NCI-H1048 (cell line): ENCODE measurements around the gene OBP2A.
A peak's percentile ranks its signal among the peaks of the same experiment; 100 is the strongest.
"Not testable (repeated sequence)": the region's sequence is repeated elsewhere in the genome, so short reads cannot be mapped to it uniquely, and the experiment has no call there.

Experiments
- DNase-seq: peaks from one replicate; lab custom pipeline; 2025; lab: John Stamatoyannopoulos, UW

The OBP2A gene

GRCh38 chr9:135545646-135546176 is at the start of gene OBP2A:
OBP2A (plus strand) TSS chr9:135546126; CDS start chr9:135546181, 55 bp downstream.
- DNase-seq = not testable (repeated sequence)

GRCh38 chr9:135498381-135499126 is 47.4 kb upstream of the OBP2A start:
- DNase-seq = no peak

DNA sequence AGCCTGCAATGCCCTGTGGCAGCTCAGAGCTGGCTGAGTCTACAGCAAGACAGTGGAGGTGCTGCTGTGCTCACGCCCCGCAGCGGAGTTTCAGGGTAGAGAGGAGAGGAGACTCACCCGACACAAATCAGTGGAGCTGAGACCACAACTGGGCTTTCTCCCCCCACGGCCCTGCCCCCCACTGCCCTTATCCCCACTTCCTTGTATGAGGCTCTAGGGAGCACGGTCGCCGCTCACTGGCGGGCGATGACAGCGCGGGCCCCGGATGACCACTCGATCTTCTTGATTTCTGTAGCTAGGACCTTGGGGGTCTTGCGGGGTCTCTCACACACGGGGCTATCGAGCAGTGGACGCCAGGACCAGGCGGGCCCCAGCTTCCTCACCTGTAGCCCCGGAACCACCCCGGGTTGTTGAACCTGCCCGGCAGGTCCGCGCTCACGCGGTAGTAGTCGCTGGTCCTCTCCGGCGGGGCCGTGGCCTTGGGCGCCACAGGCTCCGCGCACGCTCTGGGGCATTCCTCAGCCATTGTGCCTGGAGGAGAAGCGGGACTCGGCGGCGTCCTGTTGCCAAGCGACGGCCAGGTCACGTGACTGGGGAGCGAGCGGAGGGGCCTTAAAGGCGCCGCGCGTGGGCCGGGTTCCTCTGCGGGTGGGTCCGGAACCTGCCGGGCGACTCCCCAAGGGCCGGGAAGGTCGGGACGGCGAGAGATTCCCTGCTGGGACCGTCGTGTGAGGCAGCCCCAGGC is 46.4 kb upstream of the OBP2A start:
- DNase-seq = peak; percentile 3

GRCh38 chr9:135500071-135500524 is 45.8 kb upstream of the OBP2A start:
- DNase-seq = no peak

- DNase-seq = peak; percentile 81
Measured at GRCh38 chr9:135500525-135501260, 45.2 kb upstream of the OBP2A start, which contains the start of gene MRPS2. MRPS2 (plus strand) TSS chr9:135500682; CDS start chr9:135500711, 29 bp downstream.

DNA sequence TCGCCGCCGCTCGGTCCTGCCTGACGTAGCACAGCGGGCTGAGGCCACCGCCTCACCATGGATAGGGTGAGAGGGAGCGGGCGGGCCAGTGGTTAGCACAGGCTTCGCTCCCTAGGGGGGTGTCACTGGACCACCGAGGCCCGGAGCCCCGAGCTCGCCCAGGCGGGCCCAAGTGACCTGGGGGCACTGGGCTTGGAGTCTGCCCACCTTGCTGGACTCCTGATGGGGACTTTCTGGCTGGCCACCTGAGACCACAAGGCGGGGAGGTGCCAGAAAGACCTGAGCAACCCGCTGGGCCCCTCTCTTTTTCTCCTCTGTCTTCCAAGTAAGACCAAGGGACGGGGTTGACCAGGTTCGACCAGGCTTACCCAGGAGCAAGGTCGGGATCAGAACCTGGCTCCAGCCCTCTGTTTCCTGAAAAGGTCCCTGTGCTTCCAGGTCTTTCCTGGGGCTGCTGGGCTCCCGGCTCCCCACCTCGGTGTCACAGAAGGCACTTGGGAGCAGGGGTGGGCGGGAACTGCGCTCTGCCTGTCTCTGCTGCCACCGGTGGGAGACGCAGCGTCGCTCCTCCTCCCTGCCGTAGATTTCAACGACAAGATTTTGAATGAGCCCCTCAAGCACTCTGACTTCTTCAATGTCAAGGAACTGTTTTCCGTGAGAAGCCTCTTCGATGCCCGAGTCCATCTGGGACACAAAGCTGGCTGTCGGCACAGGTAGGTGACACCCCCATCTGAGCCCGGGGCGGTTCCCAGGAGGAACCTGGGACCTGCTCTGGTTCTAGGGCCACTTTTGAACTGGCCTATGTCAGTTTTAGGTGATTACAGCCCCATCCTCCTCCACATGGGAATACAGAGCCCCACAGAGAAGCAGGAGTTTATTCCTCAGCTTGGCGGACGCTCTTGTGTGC is 44.4 kb upstream of the OBP2A start:
- no peak for DNase-seq

DNA sequence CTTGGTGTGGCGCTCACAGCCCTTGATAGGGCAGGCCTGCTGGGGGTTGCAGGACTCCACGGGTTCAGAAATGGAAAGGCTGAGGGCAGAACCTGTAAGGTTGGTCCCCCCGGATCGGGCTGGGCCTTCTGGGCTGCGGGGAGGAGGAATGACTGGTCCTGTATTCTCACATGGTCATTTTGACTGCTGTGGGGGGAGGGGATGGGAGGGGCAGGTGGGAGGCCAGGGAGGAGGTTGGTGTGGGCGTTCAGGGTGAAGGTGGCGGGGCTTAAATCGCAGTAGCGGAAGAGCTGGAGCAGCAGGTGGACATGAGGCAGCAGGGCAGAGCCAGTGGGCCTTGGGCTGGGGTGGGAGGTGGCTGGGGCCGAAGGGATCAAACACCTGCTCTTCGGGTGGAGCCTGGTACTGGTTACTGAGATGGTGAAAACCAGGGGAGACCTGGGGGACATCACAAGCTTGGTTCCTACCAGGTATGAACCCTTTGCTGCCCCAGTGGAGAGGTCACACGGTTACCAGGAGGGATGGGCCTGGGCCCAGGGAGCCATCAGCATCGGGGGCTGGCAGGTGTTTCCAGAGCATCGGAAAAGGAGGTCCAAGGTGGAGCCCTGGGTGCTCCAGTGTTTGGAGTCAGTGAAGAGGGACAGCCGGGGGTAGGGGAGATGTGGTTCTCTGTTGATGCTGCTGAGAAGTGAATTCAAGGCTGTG is 43.6 kb upstream of the OBP2A start:
- no peak for DNase-seq

DNA sequence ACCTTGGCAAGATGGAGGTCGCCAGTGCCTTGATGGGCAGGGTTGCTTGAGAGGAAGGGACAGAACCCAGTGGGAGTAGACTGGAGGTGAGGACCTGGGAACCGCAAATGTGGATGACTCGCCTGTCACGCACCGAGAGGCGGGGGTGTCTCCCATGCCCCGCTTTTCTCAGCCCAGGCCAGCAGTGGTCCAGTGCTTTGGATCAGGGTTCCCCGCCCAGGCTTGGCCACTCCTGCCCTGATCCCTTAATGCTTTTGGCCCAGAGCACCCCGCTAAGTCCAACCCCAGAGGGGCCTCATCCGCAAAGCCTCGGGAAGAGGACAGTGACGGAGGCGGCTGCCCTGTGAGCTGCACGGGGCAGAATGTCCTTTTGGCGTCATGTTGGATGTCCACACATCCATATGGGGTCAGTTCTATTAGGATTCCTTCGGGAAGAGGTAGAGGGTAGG is 43.0 kb upstream of the OBP2A start:
- no peak for DNase-seq

DNA sequence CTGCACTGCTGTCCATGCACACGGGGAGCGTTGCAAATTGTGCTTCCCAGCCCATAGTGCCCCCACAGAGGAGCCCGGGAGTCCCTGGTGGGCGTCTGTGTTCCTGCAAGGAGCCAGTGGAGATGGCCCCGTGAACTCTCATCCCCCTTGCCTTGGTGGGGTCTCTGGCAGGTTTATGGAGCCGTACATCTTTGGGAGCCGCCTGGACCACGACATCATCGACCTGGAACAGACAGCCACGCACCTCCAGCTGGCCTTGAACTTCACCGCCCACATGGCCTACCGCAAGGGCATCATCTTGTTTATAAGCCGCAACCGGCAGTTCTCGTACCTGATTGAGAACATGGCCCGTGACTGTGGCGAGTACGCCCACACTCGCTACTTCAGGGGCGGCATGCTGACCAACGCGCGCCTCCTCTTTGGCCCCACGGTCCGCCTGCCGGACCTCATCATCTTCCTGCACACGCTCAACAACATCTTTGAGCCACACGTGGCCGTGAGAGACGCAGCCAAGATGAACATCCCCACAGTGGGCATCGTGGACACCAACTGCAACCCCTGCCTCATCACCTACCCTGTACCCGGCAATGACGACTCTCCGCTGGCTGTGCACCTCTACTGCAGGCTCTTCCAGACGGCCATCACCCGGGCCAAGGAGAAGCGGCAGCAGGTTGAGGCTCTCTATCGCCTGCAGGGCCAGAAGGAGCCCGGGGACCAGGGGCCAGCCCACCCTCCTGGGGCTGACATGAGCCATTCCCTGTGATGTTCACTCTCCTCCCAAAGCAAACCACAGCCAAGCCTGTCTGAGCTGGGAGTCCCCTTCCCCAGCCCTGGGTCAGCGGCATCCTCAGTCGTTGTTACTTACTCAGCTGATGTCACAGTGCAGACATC is 42.3 kb upstream of the OBP2A start:
- no peak for DNase-seq

- no peak for DNase-seq
Measured at GRCh38 chr9:135504262-135505243, 41.4 kb upstream of the OBP2A start.

- no peak for DNase-seq
Measured at GRCh38 chr9:135505406-135506187, 40.3 kb upstream of the OBP2A start.

DNA sequence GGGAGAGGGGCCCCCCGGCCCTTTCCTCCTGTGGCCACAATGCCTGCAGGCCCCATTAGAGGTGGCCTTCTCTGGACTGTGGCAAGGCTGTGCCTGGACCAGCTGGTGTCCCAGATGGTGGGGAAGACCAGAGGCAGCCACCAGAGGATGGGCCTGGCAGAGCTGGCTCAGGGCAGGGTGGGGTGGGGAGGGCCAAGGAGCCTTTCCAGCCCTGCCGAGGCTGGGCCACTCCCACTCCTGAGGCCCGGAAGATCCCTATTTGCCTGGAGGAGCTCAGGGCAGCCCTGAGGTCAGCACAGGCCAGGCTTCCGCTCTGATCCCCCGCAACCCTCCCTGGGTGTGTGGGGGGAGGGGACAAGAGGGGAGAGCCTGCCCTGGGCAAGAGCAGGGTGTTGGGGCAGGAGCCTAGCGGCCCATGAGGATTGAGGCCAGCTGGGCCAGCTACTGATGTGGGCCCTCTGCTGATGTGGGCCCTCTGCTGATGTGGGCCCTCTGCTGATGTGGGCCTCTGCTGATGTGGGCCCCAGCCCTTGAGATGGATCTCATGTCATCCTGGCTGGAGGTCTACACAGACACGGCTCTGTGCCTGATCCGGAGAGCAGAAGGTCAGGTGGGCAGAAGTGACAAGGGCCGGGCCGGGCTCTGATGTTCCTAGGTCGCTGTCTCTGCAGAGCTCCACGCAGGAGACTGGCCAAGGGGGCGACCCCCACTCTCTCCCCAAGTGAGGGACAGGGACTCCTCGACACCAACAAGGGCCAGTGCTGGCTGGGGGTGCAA is 39.4 kb upstream of the OBP2A start:
- no peak for DNase-seq

DNA sequence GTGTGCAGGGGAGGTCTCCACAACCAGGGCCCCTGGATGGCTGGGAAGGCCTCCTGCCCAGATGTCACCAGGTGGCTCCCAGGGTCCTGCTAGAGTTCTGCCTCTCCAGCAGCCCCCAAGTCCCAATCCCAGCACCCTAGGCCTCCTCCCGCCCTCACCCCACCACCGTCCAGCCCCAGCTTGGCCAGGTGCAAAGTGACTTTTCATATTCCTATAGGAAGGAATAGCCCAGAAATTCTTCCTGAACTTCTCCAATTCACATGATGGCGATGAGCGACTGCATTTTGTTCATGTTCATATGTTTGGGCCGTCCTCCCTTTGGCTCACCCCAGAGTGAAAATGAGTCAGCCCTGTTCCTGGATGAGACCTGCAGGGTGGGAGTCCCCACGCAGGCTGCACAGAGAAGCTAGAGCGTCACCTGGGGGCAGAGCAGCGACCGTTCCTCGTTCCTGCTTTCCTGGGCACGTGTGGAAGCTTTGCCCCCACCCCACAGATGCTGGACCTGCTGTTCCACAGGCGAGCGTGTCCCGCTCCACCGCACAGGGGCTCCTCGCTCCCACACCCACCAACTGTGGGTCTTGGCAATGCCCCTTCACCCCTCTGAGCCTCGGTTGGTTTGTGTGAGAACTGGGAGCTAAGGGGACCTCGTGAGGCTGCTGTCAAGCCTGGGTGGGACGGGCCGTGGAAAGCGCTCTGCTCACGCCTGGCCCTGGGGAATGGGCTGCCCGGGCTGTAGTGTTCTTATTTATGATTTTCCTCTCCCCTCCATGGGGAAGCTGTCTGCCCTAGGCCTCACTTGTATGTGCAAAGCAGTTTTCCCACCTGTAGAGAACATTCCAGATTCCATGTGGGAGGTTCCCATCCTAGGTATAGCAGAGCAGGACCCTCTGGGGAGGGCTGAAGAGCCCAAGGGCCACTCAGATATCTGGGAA is 38.6 kb upstream of the OBP2A start:
- no peak for DNase-seq

DNA sequence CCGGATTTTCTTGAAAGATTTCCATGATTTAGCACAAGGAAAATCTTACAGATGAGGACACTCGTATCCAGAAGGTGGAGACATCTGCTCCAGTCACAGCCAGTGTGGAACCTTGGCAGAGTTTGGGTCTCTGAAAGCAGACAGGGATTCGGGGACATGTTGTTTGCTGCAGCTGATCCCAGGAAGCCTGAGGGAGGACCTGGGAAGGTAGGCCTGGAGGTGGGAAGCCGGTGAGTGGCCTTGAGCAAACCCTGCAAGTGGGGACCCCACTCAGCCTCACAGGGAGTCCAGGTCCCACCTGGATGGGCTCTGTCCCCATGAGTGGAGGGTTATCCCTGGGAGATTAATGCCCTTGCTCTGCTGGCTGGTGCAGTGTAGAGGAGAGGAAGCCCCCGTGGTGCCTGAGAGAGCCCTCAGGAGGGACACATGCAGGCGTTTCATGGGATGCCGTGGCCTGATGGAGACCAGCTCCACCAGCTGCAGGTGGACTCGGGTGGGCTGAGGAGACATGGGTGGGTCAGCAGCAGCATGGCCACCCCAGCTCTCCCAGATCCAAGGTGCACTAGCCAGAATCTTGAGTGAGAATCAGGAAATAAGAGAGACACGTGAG is 37.6 kb upstream of the OBP2A start:
- DNase-seq = no peak

DNA sequence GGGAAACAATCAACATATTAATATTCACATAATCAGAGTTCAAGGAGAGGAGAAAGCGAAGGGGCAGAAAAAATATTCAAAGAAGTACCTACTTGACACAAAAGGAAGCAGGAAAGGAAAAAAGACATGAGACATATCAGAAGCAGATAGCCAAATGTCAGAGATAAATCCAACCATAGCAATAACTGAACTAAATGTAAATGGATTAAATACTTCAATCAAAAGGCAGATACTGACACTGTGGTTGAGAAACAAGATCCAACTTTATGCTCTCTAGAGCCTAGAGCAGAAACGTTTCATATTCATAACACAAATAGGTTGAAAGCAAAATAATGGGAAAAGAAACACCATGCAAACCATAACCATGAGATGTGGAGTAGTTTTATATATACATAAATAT is 36.5 kb upstream of the OBP2A start:
- no peak for DNase-seq
